Central memory CD8-positive, alpha-beta T cell (primary cell): ENCODE data around the gene APCDD1L.
A peak's percentile ranks its signal among the peaks of the same experiment; 100 is the strongest.

Experiments used
- ATAC-seq: fragments of 150-1000 bp; cut with Tn5 transposase; replicated peaks from 2 replicates; pipeline ENCODE4 v1.10.0; 2022; ENCODE audit warnings: mild to moderate bottlenecking, moderate FRiP score, moderate number of reproducible peaks; ENCODE audit not compliant: poor library complexity, severe bottlenecking; ENCODE audit errors: extremely low read depth
- DNase-seq, 2 donors: peaks; one replicate each; pipeline ENCODE4 v3.0.0; 2021; ENCODE audit warnings: low spot score in 2 of 2
- H3K27ac Mint-ChIP-seq: one replicate; pipeline ENCODE4 v1.8.0; 2022; ENCODE audit warnings: low read depth, mild to moderate bottlenecking, moderate library complexity, mixed read lengths
- H3K27me3 Mint-ChIP-seq: one replicate; pipeline ENCODE4 v1.8.0; 2022; ENCODE audit warnings: mixed read lengths
- H3K36me3 Mint-ChIP-seq: one replicate; pipeline ENCODE4 v1.8.0; 2022; ENCODE audit warnings: mild to moderate bottlenecking, moderate library complexity, mixed read lengths; ENCODE audit not compliant: insufficient read depth
- H3K4me1 Mint-ChIP-seq: one replicate; pipeline ENCODE4 v1.8.0; 2022; ENCODE audit warnings: mixed read lengths
- H3K4me3 Mint-ChIP-seq: one replicate; pipeline ENCODE4 v1.8.0; 2022; ENCODE audit warnings: mild to moderate bottlenecking, moderate library complexity, mixed read lengths
- H3K9me3 Mint-ChIP-seq: one replicate; pipeline ENCODE4 v1.8.0; 2022; ENCODE audit warnings: mixed read lengths

Gene APCDD1L

GRCh38 chr20:58458342-58459057, 56.7 kb downstream of the APCDD1L start:
- peaks cover 4% of the 10 kb centered on the region for H3K4me1 Mint-ChIP-seq
- no peaks in the 10 kb centered on the region for H3K27me3 Mint-ChIP-seq
- no peak overlapping the region for H3K27ac Mint-ChIP-seq
- no peaks in the 10 kb centered on the region for H3K36me3 Mint-ChIP-seq
- H3K9me3 Mint-ChIP-seq = peaks cover 5% of the 10 kb centered on the region
- H3K4me3 Mint-ChIP-seq = no peak overlapping the region
- DNase-seq = no peak
- no peak for ATAC-seq

- no peak for DNase-seq
- H3K4me1 Mint-ChIP-seq = peaks cover 4% of the 10 kb centered on the region
- H3K36me3 Mint-ChIP-seq = no peaks in the 10 kb centered on the region
- no peak overlapping the region for H3K27ac Mint-ChIP-seq
- peaks cover 5% of the 10 kb centered on the region for H3K9me3 Mint-ChIP-seq
- H3K4me3 Mint-ChIP-seq = no peak overlapping the region
- ATAC-seq = no peak
- no peaks in the 10 kb centered on the region for H3K27me3 Mint-ChIP-seq
Observed at GRCh38 chr20:58457083-58457695, 58.0 kb downstream of the APCDD1L start.

- no peaks in the 10 kb centered on the region for H3K36me3 Mint-ChIP-seq
- peaks cover 5% of the 10 kb centered on the region for H3K9me3 Mint-ChIP-seq
- ATAC-seq (no peak), DNase-seq (no peak)
- H3K4me3 Mint-ChIP-seq = no peak overlapping the region
- H3K27ac Mint-ChIP-seq = no peak overlapping the region
- H3K4me1 Mint-ChIP-seq = peaks cover 9% of the 10 kb centered on the region
- no peaks in the 10 kb centered on the region for H3K27me3 Mint-ChIP-seq
Observed at GRCh38 chr20:58454460-58454859, 60.7 kb downstream of the APCDD1L start.

- Mint-ChIP-seq H3K27me3 (no peaks in the 10 kb centered on the region), H3K36me3 (no peaks in the 10 kb centered on the region), H3K4me1 (peaks cover 7% of the 10 kb centered on the region), H3K4me3 (no peak overlapping the region), H3K27ac (no peak overlapping the region), H3K9me3 (peaks cover 5% of the 10 kb centered on the region)
- ATAC-seq (no peak), DNase-seq (no peak)
Observed at GRCh38 chr20:58453391-58453790, 61.8 kb downstream of the APCDD1L start.

GRCh38 chr20:58452667-58453255, 62.4 kb downstream of the APCDD1L start:
- no peak for ATAC-seq
- DNase-seq = no peak
- H3K36me3 Mint-ChIP-seq = peaks cover under 1% of the 10 kb centered on the region
- H3K4me3 Mint-ChIP-seq = no peak overlapping the region
- H3K27ac Mint-ChIP-seq = no peak overlapping the region
- peaks cover 5% of the 10 kb centered on the region for H3K9me3 Mint-ChIP-seq
- H3K27me3 Mint-ChIP-seq = no peaks in the 10 kb centered on the region
- peaks cover 5% of the 10 kb centered on the region for H3K4me1 Mint-ChIP-seq

- H3K4me3 Mint-ChIP-seq = no peak overlapping the region
- no peak for ATAC-seq
Observed at GRCh38 chr20:58450254-58450653, 64.9 kb downstream of the APCDD1L start.

GRCh38 chr20:58449681-58450221, 65.4 kb downstream of the APCDD1L start:
- DNase-seq (no peak), ATAC-seq (no peak)
- H3K27ac Mint-ChIP-seq = no peak overlapping the region
- peaks cover 5% of the 10 kb centered on the region for H3K9me3 Mint-ChIP-seq
- H3K4me1 Mint-ChIP-seq = peaks cover 5% of the 10 kb centered on the region
- no peaks in the 10 kb centered on the region for H3K27me3 Mint-ChIP-seq
- H3K36me3 Mint-ChIP-seq = peaks cover 5% of the 10 kb centered on the region
- H3K4me3 Mint-ChIP-seq = no peak overlapping the region

More at GRCh38 chr20:58450254-58450653, 64.9 kb downstream of the APCDD1L start:
- Mint-ChIP-seq H3K27ac (no peak overlapping the region), H3K36me3 (peaks cover 2% of the 10 kb centered on the region), H3K27me3 (no peaks in the 10 kb centered on the region), H3K9me3 (peaks cover 5% of the 10 kb centered on the region), H3K4me1 (peaks cover 5% of the 10 kb centered on the region)
- no peak for DNase-seq

GRCh38 chr20:58448958-58449357, 66.2 kb downstream of the APCDD1L start:
- peaks cover 5% of the 10 kb centered on the region for H3K4me1 Mint-ChIP-seq
- H3K27ac Mint-ChIP-seq = no peak overlapping the region
- no peak for ATAC-seq
- DNase-seq = no peak
- H3K4me3 Mint-ChIP-seq = no peak overlapping the region
- no peaks in the 10 kb centered on the region for H3K9me3 Mint-ChIP-seq
- peaks cover 12% of the 10 kb centered on the region for H3K36me3 Mint-ChIP-seq
- H3K27me3 Mint-ChIP-seq = no peaks in the 10 kb centered on the region

- Mint-ChIP-seq H3K27ac (no peak overlapping the region), H3K4me3 (no peak overlapping the region), H3K27me3 (no peaks in the 10 kb centered on the region), H3K36me3 (peaks cover 13% of the 10 kb centered on the region), H3K4me1 (peaks cover 7% of the 10 kb centered on the region), H3K9me3 (no peaks in the 10 kb centered on the region)
- DNase-seq = peak in 1 of 2 donors; percentile 13
- peak; percentile 46 for ATAC-seq
Observed at GRCh38 chr20:58447511-58448391, 67.4 kb downstream of the APCDD1L start.

GRCh38 chr20:58446960-58447265, 68.3 kb downstream of the APCDD1L start:
- Mint-ChIP-seq H3K4me1 (peaks cover 12% of the 10 kb centered on the region), H3K27ac (no peak overlapping the region), H3K27me3 (no peaks in the 10 kb centered on the region), H3K4me3 (no peak overlapping the region), H3K9me3 (no peaks in the 10 kb centered on the region), H3K36me3 (peaks cover 13% of the 10 kb centered on the region)
- ATAC-seq (no peak), DNase-seq (no peak)

GRCh38 chr20:58446264-58446959, 68.8 kb downstream of the APCDD1L start:
- H3K4me1 Mint-ChIP-seq = peaks cover 12% of the 10 kb centered on the region
- ATAC-seq (no peak), DNase-seq (no peak)
- peaks cover 16% of the 10 kb centered on the region for H3K36me3 Mint-ChIP-seq
- no peak overlapping the region for H3K27ac Mint-ChIP-seq
- no peaks in the 10 kb centered on the region for H3K27me3 Mint-ChIP-seq
- H3K9me3 Mint-ChIP-seq = no peaks in the 10 kb centered on the region
- H3K4me3 Mint-ChIP-seq = no peak overlapping the region

- Mint-ChIP-seq H3K4me3 (no peak overlapping the region), H3K27ac (peak overlapping the region; percentile 71), H3K9me3 (no peaks in the 10 kb centered on the region), H3K27me3 (no peaks in the 10 kb centered on the region), H3K36me3 (peaks cover 25% of the 10 kb centered on the region), H3K4me1 (peaks cover 6% of the 10 kb centered on the region)
- no peak for ATAC-seq
- DNase-seq = no peak
Observed at GRCh38 chr20:58444746-58445255, 70.4 kb downstream of the APCDD1L start.
